Measurements from ENCODE around the gene LYPLA2. TPM values are rescaled to one million over a fixed set of nuclear protein-coding genes. Genes with fewer than 3 reads are reported as not detected.
A peak's percentile ranks its signal among the peaks of the same experiment; 100 is the strongest.
"Not testable (repeated sequence)": the region's sequence is repeated elsewhere in the genome, so short reads cannot be mapped to it uniquely, and the experiment has no call there.

LYPLA2 gene
- total RNA-seq, 6 experiments from 2014 or later, result 28.1 to 69.8 (median 32.6) TPM

GRCh38 chr1:23825762-23826522 lies 35.0 kb downstream of the LYPLA2 start:
- no peak for TF ChIP-seq POLR2A (IDR thresholded peaks at IDR 0.05)
- TF ChIP-seq, protein P1, sequence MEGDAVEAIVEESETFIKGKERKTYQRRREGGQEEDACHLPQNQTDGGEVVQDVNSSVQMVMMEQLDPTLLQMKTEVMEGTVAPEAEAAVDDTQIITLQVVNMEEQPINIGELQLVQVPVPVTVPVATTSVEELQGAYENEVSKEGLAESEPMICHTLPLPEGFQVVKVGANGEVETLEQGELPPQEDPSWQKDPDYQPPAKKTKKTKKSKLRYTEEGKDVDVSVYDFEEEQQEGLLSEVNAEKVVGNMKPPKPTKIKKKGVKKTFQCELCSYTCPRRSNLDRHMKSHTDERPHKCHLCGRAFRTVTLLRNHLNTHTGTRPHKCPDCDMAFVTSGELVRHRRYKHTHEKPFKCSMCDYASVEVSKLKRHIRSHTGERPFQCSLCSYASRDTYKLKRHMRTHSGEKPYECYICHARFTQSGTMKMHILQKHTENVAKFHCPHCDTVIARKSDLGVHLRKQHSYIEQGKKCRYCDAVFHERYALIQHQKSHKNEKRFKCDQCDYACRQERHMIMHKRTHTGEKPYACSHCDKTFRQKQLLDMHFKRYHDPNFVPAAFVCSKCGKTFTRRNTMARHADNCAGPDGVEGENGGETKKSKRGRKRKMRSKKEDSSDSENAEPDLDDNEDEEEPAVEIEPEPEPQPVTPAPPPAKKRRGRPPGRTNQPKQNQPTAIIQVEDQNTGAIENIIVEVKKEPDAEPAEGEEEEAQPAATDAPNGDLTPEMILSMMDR (IDR thresholded peaks at IDR 0.05), result no peak
- H3K4me3 ChIP-seq, result peak overlapping the region; percentile 90 to 94 (median 91)
- peaks cover 0 to 18% (median 0%) of the 10 kb centered on the region in 4 donors for H3K4me1 ChIP-seq
- 39% methylated on average over 13 of the region's 24 CpGs for WGBS (ENCODE audit: insufficient coverage, low coverage, low lambda C conversion rate, missing lambda C conversion rate)
- DNase-seq (no peak), ATAC-seq (no peak)
- no peaks in the 10 kb centered on the region for H3K27me3 ChIP-seq
- H3K36me3 ChIP-seq, result no peaks in the 10 kb centered on the region
- no peaks in the 10 kb centered on the region for H3K9me3 ChIP-seq
- peak overlapping the region; percentile 97 to 99 (median 98) for H3K27ac ChIP-seq
- intact Hi-C loops (cut with DNase I), result no loop called here

GRCh38 chr1:23826590-23826989 lies 35.6 kb downstream of the LYPLA2 start:
- H3K36me3 ChIP-seq; intact Hi-C loops (cut with DNase I): not testable (repeated sequence)
- WGBS (ENCODE audit: insufficient coverage, low coverage, low lambda C conversion rate, missing lambda C conversion rate), result 69% methylated on average over 13 of the region's 13 CpGs

DNA sequence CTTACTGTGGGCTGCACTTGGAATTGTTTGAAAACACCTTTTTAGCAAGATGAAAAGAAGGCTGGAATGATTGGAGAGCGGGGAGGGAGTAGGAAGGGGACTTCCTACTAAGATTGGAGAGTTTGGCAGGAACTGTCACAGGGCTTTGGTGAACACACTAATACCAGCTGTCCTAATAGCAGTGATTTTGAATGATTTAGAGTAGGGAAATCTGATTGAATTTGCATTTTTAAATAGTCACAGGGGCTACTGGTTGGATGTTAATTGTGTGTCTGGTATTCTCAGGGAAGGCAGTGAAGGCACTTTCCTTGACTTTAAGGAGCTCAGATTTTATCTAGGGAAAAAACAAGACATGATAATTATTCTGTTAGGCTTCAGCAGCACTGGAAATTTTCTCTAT lies 36.8 kb downstream of the LYPLA2 start:
- Histone ChIP-seq H3K9me3 (no peaks in the 10 kb centered on the region), H3K27ac (no peak overlapping the region), H3K4me1 (peaks cover 0 to 18% (median 0%) of the 10 kb centered on the region in 4 donors), H3K36me3 (no peaks in the 10 kb centered on the region), H3K4me3 (no peak overlapping the region), H3K27me3 (no peaks in the 10 kb centered on the region)
- no peak for DNase-seq
- intact Hi-C loops (cut with DNase I), result no loop called here
- ATAC-seq, result no peak
- TF ChIP-seq, protein P1 (IDR thresholded peaks at IDR 0.05), result no peak
- TF ChIP-seq POLR2A (IDR thresholded peaks at IDR 0.05), result no peak
- 63% methylated on average over 1 of the region's 1 CpG for WGBS (ENCODE audit: insufficient coverage, low coverage, low lambda C conversion rate, missing lambda C conversion rate)

More at GRCh38 chr1:23826590-23826989, 35.6 kb downstream of the LYPLA2 start:
- not testable (repeated sequence) for H3K9me3 ChIP-seq, H3K27me3 ChIP-seq, ATAC-seq, H3K27ac ChIP-seq, H3K4me3 ChIP-seq, DNase-seq
- H3K4me1 ChIP-seq, result peaks cover 0 to 18% (median 0%) of the 10 kb centered on the region in 4 donors

DNA sequence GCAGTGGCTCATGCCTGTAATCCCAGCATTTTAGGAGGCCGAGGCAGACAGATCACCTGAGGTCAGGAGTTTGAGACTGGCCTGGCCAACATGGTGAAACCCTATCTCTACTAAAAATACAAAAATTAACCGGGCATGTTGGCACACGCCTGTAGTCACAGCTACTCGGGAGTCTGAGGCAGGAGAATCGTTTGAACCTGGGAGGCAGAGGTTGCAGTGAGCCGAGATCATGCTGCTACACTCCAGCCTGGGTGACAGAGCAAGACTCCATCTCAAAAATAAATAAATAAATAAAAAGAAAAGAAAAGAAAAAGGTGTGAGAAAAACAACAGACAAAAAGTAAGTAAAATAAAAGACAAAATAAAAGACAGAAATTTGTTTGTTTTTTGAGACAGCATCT lies 43.2 kb downstream of the LYPLA2 start:
- DNase-seq; H3K27me3 ChIP-seq; ATAC-seq; H3K36me3 ChIP-seq; H3K9me3 ChIP-seq; H3K4me3 ChIP-seq; H3K27ac ChIP-seq; intact Hi-C loops (cut with DNase I): not testable (repeated sequence)
- H3K4me1 ChIP-seq, result peaks cover 0 to 13% (median 0%) of the 10 kb centered on the region in 4 donors
- WGBS (ENCODE audit: insufficient coverage, low coverage, low lambda C conversion rate, missing lambda C conversion rate), result 42% methylated on average over 6 of the region's 6 CpGs

- no peak overlapping the region for H3K27ac ChIP-seq
- no peak for TF ChIP-seq POLR2A (IDR thresholded peaks at IDR 0.05)
- TF ChIP-seq, protein P1 (IDR thresholded peaks at IDR 0.05), result no peak
- no peaks in the 10 kb centered on the region for H3K9me3 ChIP-seq
- no peak overlapping the region for H3K4me3 ChIP-seq
- DNase-seq (no peak), ATAC-seq (no peak)
- intact Hi-C loops (cut with DNase I), result no loop called here
- H3K36me3 ChIP-seq, result no peaks in the 10 kb centered on the region
- H3K27me3 ChIP-seq, result no peaks in the 10 kb centered on the region
- peaks cover 0 to 6% (median 0%) of the 10 kb centered on the region in 4 donors for H3K4me1 ChIP-seq
- WGBS (ENCODE audit: insufficient coverage, low coverage, low lambda C conversion rate, missing lambda C conversion rate), result 74% methylated on average over 3 of the region's 3 CpGs
Observed at GRCh38 chr1:23836037-23836436, 45.1 kb downstream of the LYPLA2 start.

All from right lobe of liver (tissue), 6 donors.